Activated naive CD4-positive, alpha-beta T cell treated with anti-CD3 and anti-CD28 coated beads, Interleukin-2, amount 50 U/mL, for 24 hours (primary cell): ENCODE measurements around the gene MMP24OS.
"Not testable (repeated sequence)": the region's sequence is repeated elsewhere in the genome, so short reads cannot be mapped to it uniquely, and the experiment has no call there.

Source experiments
- H3K27ac Mint-ChIP-seq: one replicate; pipeline ENCODE4 v1.8.0; 2021; ENCODE audit warnings: mild to moderate bottlenecking, mixed read lengths
- H3K27me3 Mint-ChIP-seq: one replicate; pipeline ENCODE4 v1.8.0; 2021; ENCODE audit warnings: mixed read lengths
- H3K36me3 Mint-ChIP-seq: one replicate; pipeline ENCODE4 v1.8.0; 2021; ENCODE audit warnings: mixed read lengths
- H3K4me1 Mint-ChIP-seq: one replicate; pipeline ENCODE4 v1.8.0; 2021; ENCODE audit warnings: mixed read lengths
- H3K4me3 Mint-ChIP-seq: one replicate; pipeline ENCODE4 v1.8.0; 2021; ENCODE audit warnings: mild to moderate bottlenecking, mixed read lengths
- H3K9me3 Mint-ChIP-seq: one replicate; pipeline ENCODE4 v1.8.0; 2021; ENCODE audit warnings: mixed read lengths

MMP24OS gene

GRCh38 chr20:35275741-35276251 lies 2.1 kb downstream of the MMP24OS start:
- Mint-ChIP-seq H3K4me3 (peak overlapping the region; percentile 97), H3K27ac (no peak overlapping the region), H3K36me3 (peaks cover 11% of the 10 kb centered on the region), H3K27me3 (no peaks in the 10 kb centered on the region), H3K9me3 (no peaks in the 10 kb centered on the region), H3K4me1 (peaks cover 11% of the 10 kb centered on the region)

GRCh38 chr20:35274172-35275092 lies 3.5 kb downstream of the MMP24OS start:
- Mint-ChIP-seq H3K9me3 (no peaks in the 10 kb centered on the region), H3K4me3 (no peak overlapping the region), H3K27me3 (no peaks in the 10 kb centered on the region), H3K4me1 (peaks cover 11% of the 10 kb centered on the region), H3K27ac (peak overlapping the region; percentile 12), H3K36me3 (peaks cover 6% of the 10 kb centered on the region)

DNA sequence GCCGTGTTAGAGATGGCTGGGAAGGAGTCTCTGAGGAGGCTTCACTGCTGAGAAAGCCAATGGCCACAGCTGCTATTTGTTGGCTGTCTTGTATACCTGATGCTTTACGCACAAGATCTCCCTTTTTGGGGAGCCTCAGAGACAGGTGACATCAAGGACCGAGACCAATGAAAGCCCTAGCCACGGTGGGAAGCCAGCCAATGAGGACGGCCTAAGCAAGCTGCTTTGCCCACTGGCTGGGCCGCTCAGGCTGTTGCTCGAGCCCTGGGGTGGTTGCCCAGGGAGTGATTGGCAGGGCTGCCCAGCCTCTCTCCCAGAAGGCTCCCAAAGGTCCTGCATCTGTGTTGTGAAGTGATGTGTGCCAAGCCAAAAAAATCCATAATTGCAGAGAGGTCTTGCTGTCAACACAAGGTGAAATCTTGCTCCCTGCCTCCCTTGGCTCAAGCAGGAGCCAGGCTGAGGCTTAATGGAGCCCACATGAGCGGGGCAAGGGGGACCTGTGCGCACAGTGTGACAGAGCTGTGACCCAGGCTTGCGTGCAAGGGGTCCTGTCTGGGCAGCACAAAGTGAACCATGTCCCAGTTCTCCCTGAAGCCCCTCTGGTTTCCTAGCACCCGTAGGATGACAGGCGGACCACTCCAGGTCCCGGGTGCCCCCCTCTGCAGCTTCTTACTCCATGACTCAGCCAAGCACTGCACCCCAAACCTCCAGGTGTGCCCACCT lies 4.3 kb downstream of the MMP24OS start:
- H3K4me1 Mint-ChIP-seq: peaks cover 11% of the 10 kb centered on the region
- H3K27me3 Mint-ChIP-seq: no peaks in the 10 kb centered on the region
- H3K27ac Mint-ChIP-seq: no peak overlapping the region
- peaks cover 4% of the 10 kb centered on the region for H3K36me3 Mint-ChIP-seq
- no peaks in the 10 kb centered on the region for H3K9me3 Mint-ChIP-seq
- no peak overlapping the region for H3K4me3 Mint-ChIP-seq

- H3K27me3 Mint-ChIP-seq: no peaks in the 10 kb centered on the region
- peaks cover 1% of the 10 kb centered on the region for H3K36me3 Mint-ChIP-seq
- H3K4me1 Mint-ChIP-seq: peaks cover 12% of the 10 kb centered on the region
- no peaks in the 10 kb centered on the region for H3K9me3 Mint-ChIP-seq
- H3K27ac Mint-ChIP-seq: no peak overlapping the region
- H3K4me3 Mint-ChIP-seq: no peak overlapping the region
Measured at GRCh38 chr20:35271904-35272303, 6.0 kb downstream of the MMP24OS start.

DNA sequence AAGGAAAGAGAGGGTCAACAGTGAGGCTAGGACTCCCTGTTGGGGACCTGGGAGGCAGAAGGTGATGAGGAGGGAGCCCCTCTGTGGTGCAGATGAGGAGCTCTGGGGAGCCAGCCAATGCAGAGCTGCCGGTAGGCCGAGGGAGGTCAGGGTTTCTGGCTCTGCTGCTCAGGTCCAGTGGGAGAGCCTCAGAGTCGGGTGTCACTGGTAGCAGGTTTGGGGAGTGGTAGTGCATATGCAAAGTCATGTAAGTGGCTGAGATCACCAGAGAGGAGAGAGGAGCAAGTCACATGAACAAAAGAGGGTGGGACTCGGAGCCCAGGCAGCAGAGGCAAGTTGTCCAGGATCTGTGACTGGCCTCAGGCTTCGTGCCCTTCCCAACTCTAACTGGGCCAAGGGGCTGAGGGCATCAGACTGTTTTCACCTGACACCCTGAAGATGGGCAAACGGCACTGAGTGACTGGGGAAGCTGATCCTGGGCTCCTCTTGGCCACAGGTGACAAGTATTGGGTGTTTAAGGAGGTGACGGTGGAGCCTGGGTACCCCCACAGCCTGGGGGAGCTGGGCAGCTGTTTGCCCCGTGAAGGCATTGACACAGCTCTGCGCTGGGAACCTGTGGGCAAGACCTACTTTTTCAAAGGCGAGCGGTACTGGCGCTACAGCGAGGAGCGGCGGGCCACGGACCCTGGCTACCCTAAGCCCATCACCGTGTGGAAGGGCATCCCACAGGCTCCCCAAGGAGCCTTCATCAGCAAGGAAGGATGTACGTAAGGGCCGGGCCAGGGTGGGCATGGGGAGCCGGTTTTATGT lies 6.6 kb downstream of the MMP24OS start:
- Mint-ChIP-seq H3K4me1 (peaks cover 14% of the 10 kb centered on the region), H3K9me3 (no peaks in the 10 kb centered on the region), H3K4me3 (no peak overlapping the region), H3K27ac (no peak overlapping the region), H3K27me3 (no peaks in the 10 kb centered on the region), H3K36me3 (peaks cover 4% of the 10 kb centered on the region)

DNA sequence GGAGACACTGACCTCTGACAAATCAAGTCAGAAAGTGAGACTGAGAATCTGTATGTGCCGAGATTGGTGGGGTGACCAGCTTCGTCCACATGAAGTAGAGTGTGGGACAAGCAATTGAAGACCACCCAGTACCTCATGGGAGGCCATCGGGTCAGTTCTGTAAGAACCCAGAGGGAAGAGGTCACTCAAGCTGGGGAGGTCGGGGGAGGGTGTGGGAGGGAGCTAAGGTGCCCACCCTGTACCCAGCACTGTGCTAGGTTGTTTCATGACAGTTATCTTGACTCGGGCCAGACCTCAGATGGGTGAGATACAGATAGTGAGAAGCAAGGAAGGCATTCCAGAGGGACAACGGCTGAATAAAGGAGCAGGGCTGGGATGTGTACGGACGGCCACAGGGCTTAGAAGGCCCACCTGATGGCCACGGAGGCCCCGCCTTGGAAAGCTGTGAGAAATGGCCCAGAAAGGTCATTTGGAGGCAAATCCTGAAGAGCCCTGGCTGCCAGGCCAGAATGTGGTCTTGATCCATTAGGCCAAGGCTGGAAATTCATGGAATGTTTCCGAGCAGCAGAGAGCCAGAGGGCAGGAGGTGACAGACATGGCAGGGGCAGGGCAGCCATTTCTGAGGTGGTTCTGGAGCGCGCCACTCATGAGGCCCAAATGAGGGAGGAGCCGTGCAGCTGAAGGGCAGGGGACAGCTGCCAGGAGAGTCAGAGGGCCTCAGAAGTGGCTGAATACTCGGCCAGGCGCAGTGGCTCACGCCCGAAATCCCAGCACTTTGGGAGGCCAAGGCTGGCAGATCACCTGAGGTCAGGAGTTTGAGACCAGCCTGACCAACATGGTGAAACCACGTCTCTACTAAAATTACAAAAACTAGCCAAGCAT lies 7.7 kb downstream of the MMP24OS start:
- no peaks in the 10 kb centered on the region for H3K9me3 Mint-ChIP-seq
- H3K4me3 Mint-ChIP-seq: no peak overlapping the region
- peaks cover 10% of the 10 kb centered on the region for H3K4me1 Mint-ChIP-seq
- H3K27ac Mint-ChIP-seq: no peak overlapping the region
- no peaks in the 10 kb centered on the region for H3K27me3 Mint-ChIP-seq
- H3K36me3 Mint-ChIP-seq: peaks cover 4% of the 10 kb centered on the region

DNA sequence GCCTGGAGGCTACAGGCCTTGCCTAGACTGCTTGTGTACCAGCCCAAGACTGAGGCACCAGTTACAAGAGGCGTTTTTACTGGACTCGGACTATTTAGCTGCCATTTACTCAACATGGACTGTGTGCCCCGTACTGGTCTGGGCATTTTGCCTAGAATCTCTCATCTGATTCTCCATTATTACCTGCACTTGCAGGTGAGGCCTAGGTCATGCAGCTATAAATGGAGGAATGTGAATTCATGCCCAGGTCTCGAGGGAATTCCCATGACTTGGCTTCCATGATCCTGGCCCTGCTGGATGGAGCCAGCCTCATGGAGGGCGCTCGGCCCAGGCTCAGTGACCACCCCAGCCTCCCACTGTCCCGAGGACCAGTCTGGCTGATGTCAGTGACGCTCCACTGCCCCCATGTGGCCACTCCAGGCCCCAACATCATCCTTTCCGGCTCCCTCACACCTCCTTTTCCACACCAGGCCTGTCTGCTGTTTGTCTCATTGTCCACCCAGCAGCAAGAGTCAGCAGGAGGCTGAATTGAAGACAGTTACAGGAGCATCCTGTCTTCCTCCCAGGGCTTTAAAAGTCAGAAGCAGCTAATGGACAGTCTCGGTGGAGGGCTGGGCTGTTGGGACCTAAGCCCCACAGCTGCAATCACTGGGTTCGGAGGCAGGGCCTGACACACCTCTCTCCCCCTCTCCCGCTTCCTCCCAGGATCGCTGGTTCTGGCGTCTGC lies 8.7 kb downstream of the MMP24OS start:
- Mint-ChIP-seq H3K4me1 (peaks cover 13% of the 10 kb centered on the region), H3K36me3 (peaks cover 4% of the 10 kb centered on the region), H3K27me3 (no peaks in the 10 kb centered on the region), H3K9me3 (no peaks in the 10 kb centered on the region), H3K4me3 (no peak overlapping the region), H3K27ac (no peak overlapping the region)

GRCh38 chr20:35267092-35267491 lies 10.8 kb downstream of the MMP24OS start:
- H3K27me3 Mint-ChIP-seq: no peaks in the 10 kb centered on the region
- peaks cover 13% of the 10 kb centered on the region for H3K36me3 Mint-ChIP-seq
- H3K4me1 Mint-ChIP-seq: peaks cover 14% of the 10 kb centered on the region
- no peak overlapping the region for H3K4me3 Mint-ChIP-seq
- no peak overlapping the region for H3K27ac Mint-ChIP-seq
- H3K9me3 Mint-ChIP-seq: no peaks in the 10 kb centered on the region

GRCh38 chr20:35264755-35265154 lies 13.2 kb downstream of the MMP24OS start:
- H3K4me3 Mint-ChIP-seq: no peak overlapping the region
- H3K36me3 Mint-ChIP-seq: peaks cover 13% of the 10 kb centered on the region
- no peaks in the 10 kb centered on the region for H3K27me3 Mint-ChIP-seq
- H3K9me3 Mint-ChIP-seq: no peaks in the 10 kb centered on the region
- H3K4me1 Mint-ChIP-seq: peaks cover 14% of the 10 kb centered on the region
- H3K27ac Mint-ChIP-seq: no peak overlapping the region

- peaks cover 14% of the 10 kb centered on the region for H3K4me1 Mint-ChIP-seq
- peaks cover 14% of the 10 kb centered on the region for H3K36me3 Mint-ChIP-seq
- H3K9me3 Mint-ChIP-seq: no peaks in the 10 kb centered on the region
- H3K27me3 Mint-ChIP-seq: no peaks in the 10 kb centered on the region
- no peak overlapping the region for H3K27ac Mint-ChIP-seq
- H3K4me3 Mint-ChIP-seq: no peak overlapping the region
Measured at GRCh38 chr20:35263532-35264341, 14.2 kb downstream of the MMP24OS start.

DNA sequence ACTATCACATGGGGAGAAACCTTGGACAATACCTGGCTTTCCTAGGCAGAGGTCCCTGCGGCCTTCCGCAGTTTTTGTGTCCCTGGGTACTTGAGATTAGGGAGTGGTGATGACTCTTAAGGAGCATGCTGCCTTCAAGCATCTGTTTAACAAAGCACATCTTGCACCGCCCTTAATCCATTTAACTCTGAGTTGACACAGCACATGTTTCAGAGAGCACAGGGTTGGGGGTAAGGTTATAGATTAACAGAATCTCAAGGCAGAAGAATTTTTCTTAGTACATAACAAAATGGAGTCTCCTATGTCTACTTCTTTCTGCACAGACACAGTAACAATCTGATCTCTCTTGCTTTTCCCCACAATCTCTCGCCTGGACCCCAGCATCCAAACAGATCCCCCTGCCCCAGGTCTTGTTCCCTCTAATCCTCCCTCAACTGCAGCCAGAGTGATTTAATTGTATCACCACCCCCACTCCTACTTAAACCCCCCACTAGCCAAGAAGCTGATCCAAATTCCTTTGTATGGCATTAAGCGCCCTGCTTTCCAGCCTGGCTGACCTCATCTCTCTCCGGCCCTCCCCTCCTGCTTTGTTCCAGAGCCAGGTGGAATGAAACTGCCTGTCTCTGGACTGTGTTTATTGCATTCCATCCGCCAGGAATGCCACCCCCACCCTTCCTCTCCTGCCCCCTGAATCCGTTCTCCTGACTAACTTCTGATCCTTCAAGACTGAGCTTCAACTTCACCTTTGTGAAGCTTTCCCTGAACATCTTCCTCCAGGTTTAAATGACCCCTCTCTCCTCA lies 15.0 kb downstream of the MMP24OS start:
- H3K27ac Mint-ChIP-seq, H3K27me3 Mint-ChIP-seq, H3K4me3 Mint-ChIP-seq, H3K9me3 Mint-ChIP-seq: not testable (repeated sequence)
- peaks cover 14% of the 10 kb centered on the region for H3K4me1 Mint-ChIP-seq
- H3K36me3 Mint-ChIP-seq: peaks cover 16% of the 10 kb centered on the region

GRCh38 chr20:35262321-35262720 lies 15.6 kb downstream of the MMP24OS start:
- H3K4me3 Mint-ChIP-seq, H3K9me3 Mint-ChIP-seq, H3K27ac Mint-ChIP-seq, H3K27me3 Mint-ChIP-seq: not testable (repeated sequence)
- Mint-ChIP-seq H3K36me3 (peaks cover 16% of the 10 kb centered on the region), H3K4me1 (peaks cover 14% of the 10 kb centered on the region)

- no peaks in the 10 kb centered on the region for H3K9me3 Mint-ChIP-seq
Measured at GRCh38 chr20:35260426-35260825, 17.5 kb downstream of the MMP24OS start.

More at GRCh38 chr20:35260426-35260825, 17.5 kb downstream of the MMP24OS start:
- no peak overlapping the region for H3K4me3 Mint-ChIP-seq
- peaks cover 18% of the 10 kb centered on the region for H3K36me3 Mint-ChIP-seq
- H3K27ac Mint-ChIP-seq: no peak overlapping the region
- H3K4me1 Mint-ChIP-seq: peaks cover 8% of the 10 kb centered on the region
- H3K27me3 Mint-ChIP-seq: no peaks in the 10 kb centered on the region
